IMR-90 (cell line): ENCODE data around the gene OSCP1.

ENCODE experiments used
- BHLHE40 ChIP-seq: fragments of 150-350 bp; IDR thresholded peaks from 2 replicates; pipeline ENCODE4 v1.6.1; 2016; ENCODE audit warnings: mild to moderate bottlenecking, low read depth, low read length
- FOS ChIP-seq: fragments of 150-350 bp; IDR thresholded peaks from 2 replicates; pipeline ENCODE4 v1.6.1; 2016; ENCODE audit warnings: low read depth, low read length
- MAZ ChIP-seq: IDR thresholded peaks from 2 replicates; pipeline ENCODE4 v1.6.1; 2012; ENCODE audit warnings: low read depth, mild to moderate bottlenecking, low read length, improper control_type of control experiment, moderate library complexity, borderline replicate concordance
- MXI1 ChIP-seq: IDR thresholded peaks from 2 replicates; pipeline ENCODE4 v1.6.1; 2012; ENCODE audit warnings: low read depth, mild to moderate bottlenecking, low read length, moderate library complexity, borderline replicate concordance
- NFE2L2 ChIP-seq: fragments of 150-350 bp; IDR thresholded peaks from 2 replicates; pipeline ENCODE4 v1.6.1; 2016; ENCODE audit warnings: low read depth, mild to moderate bottlenecking, low read length
- POLR2A ChIP-seq: IDR thresholded peaks from 2 replicates; pipeline ENCODE4 v1.6.1; 2012; ENCODE audit warnings: mild to moderate bottlenecking, low read depth, low read length
- RAD21 ChIP-seq: IDR thresholded peaks from 2 replicates; pipeline ENCODE4 v1.6.1; 2012; ENCODE audit warnings: low read length, improper control_type of control experiment
- RCOR1 ChIP-seq: IDR thresholded peaks from 2 replicates; pipeline ENCODE4 v1.6.1; 2012; ENCODE audit warnings: mild to moderate bottlenecking, low read length, improper control_type of control experiment; ENCODE audit not compliant: insufficient replicate concordance
- RFX5 ChIP-seq: IDR thresholded peaks from 2 replicates; pipeline ENCODE4 v1.8.0; 2012; ENCODE audit warnings: low read depth, mild to moderate bottlenecking, low read length, moderate library complexity
- TF ChIP-seq, protein P1 (sequence below): fragments of 150-350 bp; IDR thresholded peaks from 2 replicates; pipeline ENCODE4 v1.6.1; 2017; ENCODE audit warnings: mild to moderate bottlenecking, antibody characterized with exemption, low read length, low read depth
- TF ChIP-seq, protein P2 (sequence below): conservative IDR thresholded peaks from 2 replicates; pipeline ENCODE4 v1.5.1; 2012; ENCODE audit warnings: mild to moderate bottlenecking, low read depth, low read length, improper control_type of control experiment
- TF ChIP-seq, protein P3 (sequence below): fragments of 150-350 bp; IDR thresholded peaks from 2 replicates; pipeline ENCODE4 v1.6.1; 2016; ENCODE audit warnings: low read depth, mild to moderate bottlenecking, low read length, moderate library complexity, borderline replicate concordance

DNA sequence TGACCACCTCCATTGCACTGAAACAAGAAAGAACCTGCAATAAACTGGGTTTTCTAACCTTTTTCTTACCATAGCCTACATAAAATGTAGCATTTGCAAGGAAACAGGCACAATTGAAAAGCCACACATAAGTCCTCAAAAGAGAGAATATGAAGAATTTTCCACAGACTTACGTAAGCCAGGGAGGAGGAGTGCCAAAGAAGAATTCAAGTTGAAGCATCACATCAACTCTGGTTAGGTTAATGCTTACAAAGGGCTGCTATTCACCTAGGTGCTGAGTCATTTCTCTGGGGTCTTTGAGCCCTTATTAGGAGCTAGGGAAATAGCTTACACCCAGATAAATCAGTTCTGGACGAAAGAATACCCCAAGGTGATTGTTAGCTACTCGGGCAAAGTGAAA is 9.6 kb downstream of the OSCP1 start:
- TF ChIP-seq MXI1 (no peak), RAD21 (no peak), POLR2A (no peak), BHLHE40 (no peak), FOS (no peak), RFX5 (no peak), RCOR1 (no peak), MAZ (no peak), NFE2L2 (no peak)
- TF ChIP-seq, protein P1, sequence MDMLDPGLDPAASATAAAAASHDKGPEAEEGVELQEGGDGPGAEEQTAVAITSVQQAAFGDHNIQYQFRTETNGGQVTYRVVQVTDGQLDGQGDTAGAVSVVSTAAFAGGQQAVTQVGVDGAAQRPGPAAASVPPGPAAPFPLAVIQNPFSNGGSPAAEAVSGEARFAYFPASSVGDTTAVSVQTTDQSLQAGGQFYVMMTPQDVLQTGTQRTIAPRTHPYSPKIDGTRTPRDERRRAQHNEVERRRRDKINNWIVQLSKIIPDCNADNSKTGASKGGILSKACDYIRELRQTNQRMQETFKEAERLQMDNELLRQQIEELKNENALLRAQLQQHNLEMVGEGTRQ: no peak
- TF ChIP-seq, protein P2, sequence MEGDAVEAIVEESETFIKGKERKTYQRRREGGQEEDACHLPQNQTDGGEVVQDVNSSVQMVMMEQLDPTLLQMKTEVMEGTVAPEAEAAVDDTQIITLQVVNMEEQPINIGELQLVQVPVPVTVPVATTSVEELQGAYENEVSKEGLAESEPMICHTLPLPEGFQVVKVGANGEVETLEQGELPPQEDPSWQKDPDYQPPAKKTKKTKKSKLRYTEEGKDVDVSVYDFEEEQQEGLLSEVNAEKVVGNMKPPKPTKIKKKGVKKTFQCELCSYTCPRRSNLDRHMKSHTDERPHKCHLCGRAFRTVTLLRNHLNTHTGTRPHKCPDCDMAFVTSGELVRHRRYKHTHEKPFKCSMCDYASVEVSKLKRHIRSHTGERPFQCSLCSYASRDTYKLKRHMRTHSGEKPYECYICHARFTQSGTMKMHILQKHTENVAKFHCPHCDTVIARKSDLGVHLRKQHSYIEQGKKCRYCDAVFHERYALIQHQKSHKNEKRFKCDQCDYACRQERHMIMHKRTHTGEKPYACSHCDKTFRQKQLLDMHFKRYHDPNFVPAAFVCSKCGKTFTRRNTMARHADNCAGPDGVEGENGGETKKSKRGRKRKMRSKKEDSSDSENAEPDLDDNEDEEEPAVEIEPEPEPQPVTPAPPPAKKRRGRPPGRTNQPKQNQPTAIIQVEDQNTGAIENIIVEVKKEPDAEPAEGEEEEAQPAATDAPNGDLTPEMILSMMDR: no peak
- TF ChIP-seq, protein P3, sequence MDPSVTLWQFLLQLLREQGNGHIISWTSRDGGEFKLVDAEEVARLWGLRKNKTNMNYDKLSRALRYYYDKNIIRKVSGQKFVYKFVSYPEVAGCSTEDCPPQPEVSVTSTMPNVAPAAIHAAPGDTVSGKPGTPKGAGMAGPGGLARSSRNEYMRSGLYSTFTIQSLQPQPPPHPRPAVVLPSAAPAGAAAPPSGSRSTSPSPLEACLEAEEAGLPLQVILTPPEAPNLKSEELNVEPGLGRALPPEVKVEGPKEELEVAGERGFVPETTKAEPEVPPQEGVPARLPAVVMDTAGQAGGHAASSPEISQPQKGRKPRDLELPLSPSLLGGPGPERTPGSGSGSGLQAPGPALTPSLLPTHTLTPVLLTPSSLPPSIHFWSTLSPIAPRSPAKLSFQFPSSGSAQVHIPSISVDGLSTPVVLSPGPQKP: no peak
